HG02610 (cell line): ENCODE results near the gene ALLC.

Source experiments
- ATAC-seq: cut with Tn5 transposase; IDR thresholded peaks from one replicate; pipeline ENCODE4 v1.9.1; 2021; ENCODE audit warnings: mild to moderate bottlenecking, moderate library complexity; ENCODE audit not compliant: unreplicated experiment

ALLC gene

DNA sequence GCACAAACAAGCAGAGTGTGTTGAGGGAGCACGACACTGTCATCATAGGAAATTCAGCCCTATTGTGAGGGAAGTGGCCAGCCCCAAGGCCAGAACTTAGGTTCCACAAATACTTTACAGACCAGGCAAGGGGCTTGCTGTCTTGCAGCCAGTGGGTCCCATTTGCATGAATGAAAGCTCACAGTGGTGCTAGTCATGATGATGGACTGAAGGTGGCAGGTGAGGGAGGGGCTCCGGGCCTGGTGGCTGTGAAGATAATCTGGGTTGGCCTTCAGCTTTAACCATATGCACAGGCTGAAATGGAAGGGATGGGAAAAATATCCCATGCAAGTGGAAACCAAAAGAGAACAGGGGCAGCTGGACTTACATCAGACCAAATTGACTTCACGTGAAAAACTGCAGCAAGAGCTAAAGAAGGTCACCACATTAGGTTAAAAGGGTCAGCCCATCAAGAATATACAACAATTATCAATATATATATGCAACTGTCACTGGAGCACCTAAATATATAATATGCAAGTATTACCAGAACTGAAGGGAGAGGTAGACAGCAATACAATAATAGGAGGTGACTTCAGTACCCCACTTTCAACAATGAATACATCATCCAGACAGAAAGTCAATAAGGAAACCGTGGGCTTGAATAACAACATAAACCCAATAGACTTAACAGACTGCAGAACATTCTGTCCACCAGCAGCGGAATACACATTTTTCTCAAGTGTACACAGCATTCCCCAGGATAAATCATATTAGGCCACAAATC, 84.9 kb downstream of the ALLC start:
- no peak for ATAC-seq

DNA sequence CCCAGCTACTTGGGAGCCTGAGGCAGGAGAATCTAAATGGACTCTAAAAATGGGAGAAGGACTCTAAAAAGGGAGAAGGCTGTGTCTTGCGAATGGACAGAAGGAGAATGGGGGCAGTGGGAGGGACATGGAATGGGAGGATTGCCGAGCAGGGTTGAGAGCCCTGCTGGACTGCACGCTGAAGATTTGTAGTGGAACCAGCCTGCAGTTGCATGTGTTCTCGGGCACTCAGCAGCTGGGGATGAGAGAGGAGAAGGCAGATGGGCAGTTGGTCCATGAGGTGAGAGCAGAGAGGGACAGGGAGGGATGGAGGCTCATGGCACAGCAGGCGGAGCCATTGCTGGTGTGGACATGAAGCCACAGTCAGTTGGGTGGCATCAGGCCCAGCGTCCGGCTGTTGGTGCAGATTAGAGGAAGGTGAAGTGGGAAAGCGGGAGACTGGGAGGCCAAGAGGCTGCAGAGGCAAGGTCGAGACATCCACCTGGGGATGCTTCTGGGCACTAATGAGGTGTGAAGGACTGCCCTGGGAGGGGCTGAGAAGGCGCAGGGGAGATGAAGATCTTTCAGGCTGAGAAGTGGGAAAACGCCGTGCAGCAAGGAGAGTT, 86.1 kb downstream of the ALLC start:
- no peak for ATAC-seq

DNA sequence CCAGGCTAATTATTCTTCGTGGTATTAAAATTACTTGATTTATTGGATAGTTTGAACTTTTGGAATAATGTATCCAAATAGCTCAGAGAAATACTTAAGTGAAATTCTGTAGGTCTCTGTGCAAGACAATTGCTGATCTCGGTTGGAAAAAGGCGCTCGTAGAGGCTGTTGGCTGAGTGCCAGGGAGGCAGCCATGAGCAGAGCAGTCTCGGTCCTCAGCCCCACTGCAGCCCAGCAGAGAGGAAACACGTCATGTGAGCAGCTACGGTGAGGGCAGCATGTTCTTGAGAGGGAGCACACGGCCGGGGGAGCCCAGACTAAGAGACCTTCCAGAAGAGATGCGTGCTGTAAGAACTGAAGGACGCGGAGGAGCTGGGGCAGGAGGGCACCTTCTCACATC, 87.9 kb downstream of the ALLC start:
- no peak for ATAC-seq

DNA sequence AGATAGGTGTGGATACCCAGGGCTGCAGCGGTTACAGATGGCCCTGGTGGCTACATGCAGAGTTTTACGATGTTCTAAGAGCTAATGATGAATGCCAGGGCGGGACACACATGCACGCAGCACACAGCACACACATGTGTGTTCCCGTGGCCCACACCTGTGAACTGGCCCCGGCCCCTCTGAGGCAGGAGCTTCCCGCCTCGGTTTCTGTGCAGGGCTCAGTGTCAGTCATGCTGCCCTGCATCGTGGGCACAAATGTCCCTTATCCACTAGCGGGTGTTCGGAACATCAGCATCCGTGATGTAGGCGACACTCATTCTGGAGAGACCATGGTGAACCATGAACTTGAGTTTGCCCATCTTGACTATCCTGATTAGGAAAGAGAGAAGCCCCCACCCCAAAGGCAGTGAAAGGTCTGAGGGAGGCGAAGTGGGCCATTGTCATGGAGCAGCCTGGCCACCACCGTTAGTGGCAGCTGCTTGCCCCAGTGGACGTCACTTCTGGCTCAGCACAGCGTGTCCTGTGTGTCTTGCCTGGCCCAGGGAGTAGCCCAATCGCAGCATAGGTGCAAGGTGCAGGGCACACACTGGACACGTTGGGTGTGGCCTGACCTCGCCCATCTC, 89.1 kb downstream of the ALLC start:
- no peak for ATAC-seq

DNA sequence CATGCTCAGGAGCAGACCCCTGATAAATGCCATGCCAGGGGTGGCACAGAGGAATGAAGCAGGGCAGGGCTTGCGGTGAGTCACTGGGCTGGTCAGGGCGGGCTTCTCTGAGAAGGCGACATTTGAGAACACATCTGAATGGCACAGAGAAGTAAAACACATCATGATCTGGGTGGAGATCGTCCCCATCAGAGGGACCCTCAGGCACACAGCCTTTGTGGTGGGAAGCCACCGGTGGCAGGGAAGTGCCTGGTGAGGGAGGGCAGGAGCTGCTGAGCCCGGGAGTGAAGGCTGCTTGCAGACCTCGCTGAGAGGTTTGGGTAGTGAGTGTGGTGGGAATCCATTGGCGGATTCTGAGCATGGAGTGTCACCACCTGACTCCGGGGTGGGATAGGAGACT, 89.8 kb downstream of the ALLC start:
- no peak for ATAC-seq

DNA sequence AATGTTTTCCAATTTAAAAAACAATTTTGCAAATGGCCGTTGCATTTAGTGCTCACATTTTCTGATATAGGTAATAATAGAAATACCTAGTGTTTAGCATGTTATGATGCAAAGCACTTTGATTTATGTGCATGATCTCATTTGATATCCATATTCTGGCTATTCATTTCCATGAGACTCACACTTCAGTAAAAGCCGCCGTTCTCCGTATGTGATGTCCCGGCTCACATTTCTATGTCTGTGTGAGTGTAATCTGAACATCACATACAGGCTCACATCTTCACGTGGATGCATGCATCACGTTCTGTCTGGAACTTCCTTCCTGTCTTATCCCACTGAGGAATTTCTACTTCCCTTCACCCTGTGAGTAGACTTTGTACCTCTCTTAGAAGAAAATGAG, 91.2 kb downstream of the ALLC start:
- ATAC-seq, result no peak

DNA sequence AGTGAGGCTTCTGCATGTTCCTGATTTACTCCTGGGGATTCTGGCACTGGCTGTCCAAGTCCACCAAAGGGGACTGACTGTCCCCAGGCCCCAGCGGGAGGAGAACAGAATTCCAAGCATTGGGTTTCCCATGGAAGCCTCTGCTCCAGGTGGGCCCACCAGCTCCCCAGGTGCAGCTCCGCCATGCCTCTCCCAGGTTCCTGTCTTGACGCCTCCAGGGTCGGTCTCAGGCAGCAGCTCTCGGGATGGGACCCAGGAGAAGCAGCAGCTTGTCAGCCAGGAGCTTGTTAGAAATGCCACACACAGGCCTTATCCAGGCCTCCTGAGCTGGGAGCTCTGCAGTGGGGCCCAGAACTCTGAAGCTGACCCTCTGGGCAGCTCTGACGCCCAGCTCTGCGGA, 93.3 kb downstream of the ALLC start:
- no peak for ATAC-seq

DNA sequence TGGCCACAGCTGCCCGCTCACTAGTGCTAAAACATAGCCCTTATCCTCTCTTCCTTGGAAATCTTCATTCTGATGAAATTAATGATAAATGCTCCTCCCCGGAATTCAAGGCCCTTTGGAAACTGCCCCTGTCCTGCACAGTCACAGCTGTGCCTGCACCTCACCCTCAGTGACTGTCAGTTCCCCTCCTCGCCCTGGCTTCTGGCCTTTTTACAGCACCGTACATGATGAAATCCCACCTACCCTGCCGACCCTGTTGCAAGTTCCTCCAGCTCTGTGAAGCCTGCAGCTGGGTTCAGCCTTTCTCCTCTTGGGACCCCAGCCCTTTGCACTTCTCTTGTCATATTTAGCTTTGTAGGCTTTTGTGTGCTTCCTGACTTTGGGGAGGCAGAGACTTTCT, 93.8 kb downstream of the ALLC start:
- no peak for ATAC-seq
